ENCODE data around the gene KSR2.
"Not testable (repeated sequence)": the region's sequence is repeated elsewhere in the genome, so short reads cannot be mapped to it uniquely, and the experiment has no call there.

KSR2 gene

GRCh38 chr12:117890137-117890536 lies 78.7 kb downstream of the KSR2 start:
- DNase-seq = no peak

DNA sequence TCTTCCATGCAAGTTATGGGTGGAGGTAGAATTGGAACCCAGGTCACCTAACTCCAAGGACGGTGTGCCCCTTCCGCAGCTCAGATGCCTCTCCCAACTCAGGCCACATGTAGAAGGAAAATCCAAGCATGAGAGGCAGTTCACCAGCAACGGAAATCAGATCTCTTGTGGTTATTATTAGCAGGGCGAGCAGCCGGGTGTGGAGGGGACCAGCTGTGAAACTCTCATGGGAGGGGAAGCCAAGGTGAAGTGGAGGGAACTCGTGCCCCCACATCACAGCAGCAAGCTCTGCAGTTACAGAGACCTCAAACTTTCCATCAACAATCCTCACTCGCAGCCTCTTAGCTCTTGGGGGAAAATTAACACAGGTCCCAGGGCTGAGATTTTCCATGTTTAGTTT lies 79.7 kb downstream of the KSR2 start:
- DNase-seq = no peak

DNA sequence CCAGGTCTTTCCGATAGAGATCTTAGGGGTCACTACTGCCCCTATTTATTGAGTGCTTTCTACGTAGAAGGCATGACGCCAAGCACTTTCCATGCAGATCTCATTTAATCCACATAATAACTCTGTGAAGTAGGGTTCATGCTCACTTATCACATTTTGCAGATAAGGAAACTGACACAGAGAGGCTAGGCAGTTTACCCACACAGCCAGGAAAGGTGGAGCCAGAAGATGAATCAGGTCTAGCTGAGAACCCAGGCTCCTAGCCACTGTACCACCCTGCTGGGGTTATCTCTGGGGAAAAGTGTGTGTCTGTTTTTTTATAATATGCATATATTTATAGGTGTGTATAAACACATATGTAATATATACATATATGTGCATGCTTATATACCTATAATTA lies 83.6 kb downstream of the KSR2 start:
- no peak for DNase-seq

DNA sequence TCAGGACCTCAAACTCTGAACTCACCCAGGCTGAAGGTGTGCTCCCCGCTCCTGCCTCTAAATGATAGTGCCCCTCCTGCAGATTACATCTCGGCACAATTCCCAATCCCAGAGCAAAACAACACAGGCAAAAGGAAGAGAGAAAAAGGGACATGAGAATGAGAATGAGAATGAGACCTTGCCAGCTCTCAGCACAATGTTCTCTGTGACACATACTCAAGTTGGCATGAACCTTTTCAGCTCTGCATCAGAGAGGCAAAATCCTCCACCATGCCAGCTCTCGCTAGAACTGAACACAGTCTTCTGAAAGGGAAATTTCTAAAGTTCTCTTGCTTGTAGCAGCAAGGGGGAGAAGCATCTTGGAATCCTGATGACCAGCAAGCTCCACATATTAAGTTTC lies 84.6 kb downstream of the KSR2 start:
- no peak for DNase-seq

DNA sequence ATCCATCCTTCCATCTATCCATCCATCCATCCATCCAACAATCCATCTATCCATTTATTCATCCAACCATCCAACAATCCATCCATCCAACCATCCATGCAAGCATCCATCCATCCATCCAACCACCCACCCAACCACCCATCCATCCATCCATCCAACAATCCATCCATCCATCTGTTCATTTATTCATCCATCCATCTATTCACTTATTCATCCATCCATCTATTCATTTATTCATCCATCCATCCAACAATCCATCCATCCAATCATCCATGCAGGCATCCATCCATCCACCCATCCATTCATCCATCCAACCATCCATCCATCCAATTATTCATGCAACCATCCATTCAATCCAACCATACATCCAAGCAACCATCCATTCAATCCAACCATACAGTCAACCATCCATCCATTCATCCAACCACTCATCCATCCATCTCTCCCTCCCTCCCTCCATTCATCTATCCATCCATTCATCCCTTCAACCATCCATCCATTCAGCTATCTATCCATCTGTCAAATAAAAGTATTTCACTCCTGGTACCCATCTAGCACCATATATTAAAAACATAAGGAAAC lies 86.1 kb downstream of the KSR2 start:
- no peak for DNase-seq

DNA sequence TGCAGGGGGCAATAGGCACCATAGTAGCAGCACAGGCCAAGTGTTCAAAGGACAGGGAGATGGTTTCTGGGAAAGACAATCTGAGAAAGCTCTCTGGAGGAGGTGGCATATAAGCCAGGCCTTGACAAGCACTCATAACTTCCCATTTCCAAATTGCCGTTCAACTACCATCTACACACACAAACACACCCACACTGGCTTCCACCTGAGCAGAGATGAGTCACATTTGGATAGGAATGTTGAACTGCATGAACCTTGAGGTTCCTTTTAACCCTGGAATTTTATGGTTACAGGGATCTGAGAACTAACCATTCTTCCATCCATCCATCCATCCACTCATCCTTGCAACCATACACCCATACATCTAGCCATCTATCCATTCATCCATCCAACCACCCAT lies 86.6 kb downstream of the KSR2 start:
- DNase-seq = no peak

DNA sequence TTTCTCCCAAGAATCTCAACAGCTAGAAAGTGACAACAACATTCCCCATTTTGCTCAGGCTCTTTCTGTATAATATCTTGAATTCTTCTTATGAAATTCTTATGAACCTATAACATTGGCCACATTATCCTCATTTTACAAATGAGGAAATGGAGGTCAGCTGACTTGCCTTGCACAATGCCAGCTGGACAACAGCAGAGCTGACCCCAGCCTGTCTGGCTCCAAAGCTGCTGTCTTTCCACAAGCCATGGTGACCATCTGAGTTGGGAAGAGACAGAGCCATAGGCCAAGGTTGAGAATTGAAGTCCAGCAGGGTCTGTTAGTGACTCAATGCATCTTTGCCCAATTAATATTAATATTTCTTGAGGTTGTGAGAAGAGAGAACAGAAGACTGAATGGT lies 87.3 kb downstream of the KSR2 start:
- DNase-seq = no peak

- no peak for DNase-seq
These were observed 90.2 kb downstream of the KSR2 start for GRCh38 chr12:117878605-117879004.

DNA sequence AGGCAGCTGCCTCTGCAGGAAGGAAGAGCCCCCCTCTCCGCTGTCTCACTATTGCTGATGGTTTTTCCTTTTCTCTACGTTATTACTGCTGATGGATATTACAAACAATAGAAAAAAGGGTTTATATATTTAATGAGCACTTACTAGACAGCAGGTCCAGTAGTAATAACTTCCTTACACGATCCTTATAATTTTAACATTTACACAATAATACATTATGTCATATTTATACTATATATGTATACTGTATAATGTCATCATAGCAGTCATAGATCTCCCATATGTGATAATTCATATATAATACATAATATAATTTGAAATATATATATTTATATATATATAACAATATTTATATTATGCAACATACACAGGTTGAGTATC lies 92.4 kb downstream of the KSR2 start:
- DNase-seq = no peak

DNA sequence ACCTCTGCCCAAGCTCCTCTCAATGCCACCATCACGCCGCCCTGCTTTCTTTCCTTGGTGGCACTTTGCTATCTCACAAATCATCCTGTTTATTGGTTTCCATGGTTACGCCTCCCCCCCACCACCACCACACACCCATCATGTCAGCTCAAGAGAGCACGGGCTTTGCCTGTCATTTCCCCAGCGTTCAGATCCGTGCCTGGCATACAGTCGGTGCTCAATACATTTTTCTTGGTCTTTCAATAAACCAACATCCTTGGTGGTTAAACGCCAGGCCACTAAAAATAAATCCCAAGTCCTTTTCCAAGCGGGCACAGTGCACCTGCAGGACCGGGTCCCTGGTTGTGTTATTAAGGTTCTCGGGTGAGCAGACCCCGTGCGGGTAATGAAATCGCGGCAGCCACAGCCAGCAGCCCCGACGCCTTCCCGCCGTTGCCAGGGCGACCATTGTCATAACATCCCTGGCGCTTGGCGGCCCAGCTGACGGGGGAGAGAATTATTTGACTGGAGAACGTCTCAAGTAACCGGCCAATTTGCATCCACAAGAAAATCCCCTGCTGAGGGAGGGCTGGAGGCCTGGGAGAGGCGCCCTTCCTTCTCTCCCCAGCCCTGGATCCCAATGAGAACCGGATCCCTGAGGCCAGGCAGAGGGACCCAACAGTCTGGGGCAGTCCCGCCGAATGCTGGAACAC lies 92.9 kb downstream of the KSR2 start:
- DNase-seq = peak; percentile 59

- peak; percentile 85 for DNase-seq
These were observed 93.9 kb downstream of the KSR2 start for GRCh38 chr12:117874842-117875434.

GRCh38 chr12:117874198-117874597 lies 94.6 kb downstream of the KSR2 start:
- not testable (repeated sequence) for DNase-seq

DNA sequence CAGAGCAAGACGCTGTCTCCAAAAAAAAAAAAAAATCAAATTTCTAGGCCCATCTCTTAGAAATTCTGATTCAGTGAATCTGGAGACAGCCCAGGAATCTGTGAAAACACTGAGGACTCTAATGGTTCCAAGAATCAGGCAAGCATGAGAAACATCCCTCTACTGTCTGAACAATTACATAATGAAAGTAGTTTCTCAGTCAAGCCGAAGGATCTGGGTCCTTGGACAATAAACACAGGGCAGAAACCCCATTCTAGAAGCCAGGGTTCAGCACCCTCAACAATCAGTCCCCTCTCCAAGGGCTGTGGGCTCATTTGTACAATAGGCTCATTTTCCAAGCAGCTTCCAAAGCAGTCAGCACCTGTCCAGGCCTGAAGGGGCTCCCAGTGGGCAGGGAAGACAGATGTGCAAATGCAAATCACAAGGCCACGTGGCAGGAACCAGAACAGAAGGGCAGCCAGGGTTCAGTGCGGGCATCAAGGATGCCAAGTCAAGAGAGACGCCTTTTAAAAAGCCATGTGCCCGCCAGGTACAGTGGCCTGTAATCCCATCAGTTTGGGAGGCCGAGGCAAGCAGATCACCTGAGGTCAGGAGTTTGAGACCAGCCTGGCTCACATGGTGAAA lies 96.1 kb downstream of the KSR2 start:
- DNase-seq = no peak

DNA sequence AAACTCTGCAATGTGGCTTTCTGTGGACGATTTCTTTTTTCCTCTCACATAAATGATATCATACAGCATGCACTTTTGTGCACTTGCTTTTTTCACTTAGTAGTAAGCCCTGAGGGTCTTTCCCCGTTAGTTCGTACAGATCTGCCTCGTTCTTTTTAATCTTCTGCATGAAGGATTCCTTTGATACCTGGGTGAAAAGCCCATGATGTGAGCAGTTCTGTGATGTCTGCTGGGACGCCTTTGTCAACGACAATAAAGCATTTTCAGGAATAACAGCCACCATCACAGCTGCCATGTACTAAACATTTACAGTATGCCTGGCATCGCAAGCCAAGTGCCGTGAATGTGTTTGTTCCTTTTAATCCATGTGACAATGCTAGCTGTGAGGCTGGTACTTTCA lies 99.2 kb downstream of the KSR2 start:
- DNase-seq = no peak

DNA sequence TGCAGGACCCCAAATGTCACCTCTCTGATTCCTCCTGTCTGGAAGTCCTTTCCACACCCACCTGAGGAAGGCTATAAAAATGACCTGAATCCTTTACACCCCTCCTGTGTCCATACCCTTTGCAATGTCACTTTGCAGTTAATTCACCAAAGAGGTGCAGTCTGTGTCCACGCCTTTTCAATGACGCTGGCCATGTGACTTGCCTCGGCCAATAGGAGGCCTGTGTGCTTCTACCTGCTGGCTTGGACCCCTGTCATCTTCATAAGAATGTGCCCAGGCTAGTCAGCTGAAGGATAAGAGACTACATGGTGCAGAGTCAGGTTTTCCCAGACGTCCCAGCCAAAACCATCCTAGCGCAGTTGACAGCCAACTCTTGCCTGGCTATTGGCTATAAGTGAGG lies 101.4 kb downstream of the KSR2 start:
- no peak for DNase-seq

GRCh38 chr12:117865505-117865904 lies 103.3 kb downstream of the KSR2 start:
- no peak for DNase-seq

- no peak for DNase-seq
These were observed 105.6 kb downstream of the KSR2 start for GRCh38 chr12:117863002-117863709.

GRCh38 chr12:117861691-117862090 lies 107.1 kb downstream of the KSR2 start:
- no peak for DNase-seq

GRCh38 chr12:117860787-117861290 lies 108.0 kb downstream of the KSR2 start:
- DNase-seq = not testable (repeated sequence)

DNA sequence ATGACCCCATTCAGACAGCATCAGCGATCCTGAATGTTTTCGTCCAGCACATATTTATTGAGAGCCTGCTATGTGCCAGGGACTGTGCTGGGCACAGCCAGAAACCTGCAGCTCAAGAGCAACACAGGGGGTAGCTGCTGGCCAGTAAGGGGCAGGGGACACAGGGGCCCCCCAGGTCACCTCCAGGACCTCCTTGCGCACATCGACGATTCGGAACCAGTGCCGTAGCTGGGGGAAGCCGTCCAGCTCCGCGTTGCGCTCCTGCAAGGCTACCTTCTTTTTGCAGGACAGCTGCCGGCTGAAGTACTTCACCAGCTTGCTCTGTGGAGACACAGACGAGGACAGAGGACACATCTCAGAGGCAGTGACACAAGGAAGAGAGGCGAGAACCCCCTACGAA lies 108.7 kb downstream of the KSR2 start:
- DNase-seq = no peak

DNA sequence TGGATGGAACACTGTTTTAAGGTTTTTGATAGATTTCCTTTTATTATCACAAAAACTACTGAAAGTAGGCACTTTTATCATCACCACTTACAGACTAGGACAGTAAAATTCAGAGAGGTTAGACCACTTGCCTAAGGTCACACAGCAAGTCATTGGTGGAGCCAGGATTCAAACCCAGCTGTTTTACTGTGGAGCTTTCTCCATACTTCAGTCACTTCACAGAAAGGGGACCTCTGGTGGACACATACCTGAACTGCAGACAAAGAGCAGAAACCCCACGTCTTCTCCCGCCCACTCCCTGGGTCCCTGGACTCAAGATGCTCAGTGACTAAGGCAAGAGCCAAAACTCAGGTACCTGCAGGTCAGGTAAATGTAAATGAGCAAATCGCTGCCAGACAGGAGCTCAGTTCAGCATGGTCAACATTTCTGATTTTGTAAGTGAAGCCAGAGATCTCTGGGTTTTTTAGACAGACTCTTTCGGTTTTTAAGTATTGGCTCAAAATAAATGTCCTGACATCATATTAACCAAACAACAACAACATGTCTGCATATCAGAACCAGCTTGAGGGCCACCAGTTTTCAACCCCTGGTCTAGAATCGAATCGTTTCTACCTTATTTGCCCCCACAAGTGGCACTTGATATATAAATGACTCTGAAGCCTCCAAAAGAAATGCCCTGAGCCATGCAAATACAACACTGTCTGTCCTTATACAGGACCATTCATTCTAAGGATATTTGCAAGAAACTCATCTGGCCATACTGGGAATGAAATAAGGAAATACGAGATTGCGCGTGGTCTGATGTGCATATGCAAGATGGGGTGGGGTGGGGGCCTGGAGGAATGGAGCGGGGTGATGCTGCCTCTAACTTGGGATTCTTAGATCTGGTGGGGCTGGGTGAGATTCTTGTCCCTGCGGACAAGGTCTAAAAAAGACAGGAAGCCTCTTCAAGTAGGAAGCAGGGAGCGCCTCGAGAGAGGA lies 110.9 kb downstream of the KSR2 start:
- peak; percentile 70 for DNase-seq

GRCh38 chr12:117857139-117857538 lies 111.7 kb downstream of the KSR2 start:
- not testable (repeated sequence) for DNase-seq

Measured in activated CD8-positive, alpha-beta memory T cell treated with anti-CD3 and anti-CD28 coated beads for 24 hours (primary cell).